K562 (cell line): Measurements from ENCODE around the gene COX6B1. TPM values are rescaled to one million over a fixed set of nuclear protein-coding genes. Genes with fewer than 3 reads are reported as not detected.

Experiments
- ATAC-seq: fragments of 200-7000 bp; cut with Tn5 transposase; 3 replicates; pipeline ENCODE4 v1.9.1; 2020; ENCODE audit warnings: moderate library complexity
- BruUV-seq: library from RNA; stranded (reverse); fragments of 400-500 nt; replicated peaks from 2 replicates; lab custom pipeline; 2021; lab: Mats Ljungman, UMichigan
- CTCF ChIA-PET: fragments of 300-600 bp; formaldehyde crosslinking; extraction: SDS; loops from one replicate; lab custom pipeline; 2021; ENCODE audit warnings: low intra/inter-chr PET ratio; lab: Yijun Ruan, JAX
- POLR2A ChIA-PET: fragments of 300-600, 350-650 bp; sonication (Branson Sonifier 250); formaldehyde crosslinking; extraction: SDS; loops from one replicate; lab custom pipeline; 2021; ENCODE audit warnings: antibody characterized with exemption, inconsistent platforms; lab: Yijun Ruan, JAX
- DNase-seq, 4 experiments: peaks; one replicate each; pipeline versions ENCODE4 v3.0.0 to v3.0.0-alpha.2; 2011 to 2018; ENCODE audit warnings: low spot score in 3 of 4, mixed read lengths in 3 of 4; ENCODE audit errors: extremely low read depth in 1 of 4
- FAIRE-seq: peaks from 2 replicates; lab custom pipeline; 2011; peaks lifted over from hg19 to GRCh38; lab: Jason Lieb, UNC
- H2AFZ ChIP-seq: 2 replicates; pipeline ENCODE4 v1.6.0; 2011; ENCODE audit warnings: low read depth, low read length, control low read depth, inconsistent platforms
- H3K27ac ChIP-seq: fragments of 200-600 bp; 3 replicates; pipeline ENCODE4 v1.8.0; 2011; ENCODE audit warnings: low read depth, mild to moderate bottlenecking, control low read depth, inconsistent platforms, low read length, moderate library complexity, mixed read lengths; ENCODE audit errors: extremely low read depth
- H3K27me3 ChIP-seq, 2 experiments: fragments of 300-600 bp in 1 of 2; 2 replicates in 1 of 2; 3 replicates in 1 of 2; pipeline versions ENCODE4 v1.6.0 to v1.8.0; 2011; ENCODE audit warnings: inconsistent platforms in 2 of 2, low read length in 2 of 2, mild to moderate bottlenecking in 1 of 2, mixed read lengths in 1 of 2, moderate library complexity in 1 of 2; ENCODE audit not compliant: control insufficient read depth in 2 of 2, insufficient read depth in 2 of 2
- H3K36me3 ChIP-seq: fragments of 300-600 bp; 3 replicates; pipeline ENCODE4 v1.8.0; 2011; ENCODE audit warnings: mild to moderate bottlenecking, low read length, inconsistent platforms; ENCODE audit not compliant: control insufficient read depth, insufficient read depth
- H3K4me1 ChIP-seq, 2 experiments: fragments of 200-600 bp in 1 of 2; replicated peaks in 1 of 2; 2 replicates in 1 of 2; 3 replicates in 1 of 2; pipeline versions ENCODE4 v1.5.1 to v1.8.0; 2011; ENCODE audit warnings: inconsistent platforms in 2 of 2, low read length in 2 of 2, mild to moderate bottlenecking in 1 of 2, mixed read lengths in 1 of 2, moderate library complexity in 1 of 2; ENCODE audit not compliant: control insufficient read depth in 2 of 2, insufficient read depth in 2 of 2
- H3K4me2 ChIP-seq: 2 replicates; pipeline ENCODE4 v1.6.1; 2011; ENCODE audit warnings: low read length, control low read depth, inconsistent platforms, mixed read lengths; ENCODE audit not compliant: insufficient read depth
- H3K4me3 ChIP-seq: fragments of 200-600 bp; sonication (generic), shearing (Covaris generic); 2 replicates; pipeline ENCODE4 v1.5.1; 2016; ENCODE audit warnings: control low read depth, inconsistent platforms
- H3K79me2 ChIP-seq: fragments of 200-600 bp; 3 replicates; pipeline ENCODE4 v1.8.0; 2011; ENCODE audit warnings: low read length, inconsistent platforms; ENCODE audit not compliant: control insufficient read depth, insufficient read depth
- H3K9ac ChIP-seq, 2 experiments: 2 replicates each; pipeline versions ENCODE4 v1.6.0 to v1.6.1; 2011; ENCODE audit warnings: low read depth in 2 of 2, low read length in 2 of 2, control low read depth in 1 of 2, inconsistent platforms in 1 of 2, mild to moderate bottlenecking in 1 of 2, mixed read lengths in 1 of 2; ENCODE audit not compliant: insufficient read depth in 1 of 2
- H3K9me1 ChIP-seq: one replicate; pipeline ENCODE4 v1.6.0; 2011; ENCODE audit warnings: inconsistent platforms, mild to moderate bottlenecking, low read length, moderate library complexity; ENCODE audit not compliant: control insufficient read depth, insufficient read depth
- H3K9me3 ChIP-seq: replicated peaks from 2 replicates; pipeline ENCODE4 v1.5.1; 2011; ENCODE audit warnings: low read depth, low read length, inconsistent platforms; ENCODE audit not compliant: control insufficient read depth, insufficient read depth
- H4K20me1 ChIP-seq: replicated peaks from 2 replicates; pipeline ENCODE4 v1.6.1; 2011; ENCODE audit warnings: low read length, inconsistent platforms, mixed read lengths; ENCODE audit not compliant: control insufficient read depth, insufficient read depth
- E2F3 ChIP-seq: fragments of 250-450 bp; sonication (Bioruptor Pico); IDR thresholded peaks from 2 replicates; pipeline ENCODE4 v1.4.0; 2020; ENCODE audit warnings: mild to moderate bottlenecking
- FIP1L1 ChIP-seq: fragments of 200-400 bp; formaldehyde crosslinking; IDR thresholded peaks from 2 replicates; pipeline ENCODE4 v1.6.1; 2018; ENCODE audit warnings: mild to moderate bottlenecking, low read depth, low read length; ENCODE audit not compliant: poor library complexity, severe bottlenecking
- KDM5B ChIP-seq: fragments of 200-600 bp; sonication (generic); IDR thresholded peaks from 2 replicates; pipeline ENCODE4 v1.6.1; 2012; ENCODE audit warnings: low read depth, mild to moderate bottlenecking, moderate library complexity, low read length, control low read depth, inconsistent platforms; ENCODE audit not compliant: insufficient replicate concordance
- NR0B1 ChIP-seq: fragments of 450-650 bp; IDR thresholded peaks from one replicate; pipeline ENCODE4 v1.6.1; 2018; ENCODE audit warnings: mild to moderate bottlenecking, moderate library complexity; ENCODE audit not compliant: partially characterized antibody
- POLR2H ChIP-seq: IDR thresholded peaks from 2 replicates; pipeline ENCODE4 v1.6.1; 2016; ENCODE audit warnings: missing genetic modification characterization, low read depth, mild to moderate bottlenecking, control low read depth, missing compliant biosample characterization, moderate library complexity
- PRPF4 ChIP-seq: fragments of 200-400 bp; formaldehyde crosslinking; IDR thresholded peaks from one replicate; pipeline ENCODE4 v1.6.1; 2017; ENCODE audit warnings: low read length, low read depth, mild to moderate bottlenecking; ENCODE audit not compliant: insufficient read depth, poor library complexity, severe bottlenecking
- RBFOX2 ChIP-seq: fragments of 200-400 bp; formaldehyde crosslinking; IDR thresholded peaks from 2 replicates; pipeline ENCODE4 v1.6.1; 2017; ENCODE audit warnings: low read depth, mild to moderate bottlenecking, low read length, moderate library complexity
- RBM17 ChIP-seq: fragments of 200-400 bp; formaldehyde crosslinking; IDR thresholded peaks from 2 replicates; pipeline ENCODE4 v1.6.1; 2017; ENCODE audit warnings: low read depth, mild to moderate bottlenecking, low read length, borderline replicate concordance
- SMC3 ChIP-seq: conservative IDR thresholded peaks from 2 replicates; pipeline ENCODE4 v1.6.1; 2011; ENCODE audit warnings: low read depth, low read length, improper control_type of control experiment; ENCODE audit not compliant: insufficient read depth
- SPI1 ChIP-seq: IDR thresholded peaks from 2 replicates; pipeline ENCODE4 v1.6.1; 2011; ENCODE audit warnings: low read depth, low read length, control low read depth, borderline replicate concordance
- ZBED1 ChIP-seq: IDR thresholded peaks from 2 replicates; pipeline ENCODE4 v1.6.1; 2014
- ZNF512 ChIP-seq: IDR thresholded peaks from 2 replicates; pipeline ENCODE4 v1.6.1; 2016; ENCODE audit warnings: missing genetic modification characterization, missing compliant biosample characterization
- ZSCAN32 ChIP-seq: fragments of 450-650 bp; formaldehyde crosslinking; IDR thresholded peaks from 2 replicates; pipeline ENCODE4 v1.4.0; 2020; ENCODE audit warnings: mild to moderate bottlenecking, moderate library complexity
- WGBS: fragments of 100-300 bp; shearing (Covaris generic); methylation state at CpG from one replicate; pipeline ENCODE4 v1.1.6; 2016; ENCODE audit warnings: low coverage, mixed read lengths; ENCODE audit not compliant: insufficient coverage; ENCODE audit errors: missing lambda C conversion rate; 5-methylcytosine and 5-hydroxymethylcytosine counted together
- in situ Hi-C: fragments of 300-500 bp; cut with MboI; formaldehyde crosslinking; loops from 4 replicates; pipeline ENCODE4 v1.15.0; 2018; ENCODE audit warnings: inconsistent platforms, mixed read lengths
- intact Hi-C: fragments of 100-400 bp; cut with micrococcal nuclease; formaldehyde crosslinking; loops from 2 replicates; pipeline ENCODE4 v1.14.2; 2022
- polyA plus RNA-seq, 8 experiments: library from polyadenylated mRNA; depleted of rRNA in 4 of 8; stranded (reverse) in 5 of 8; unstranded in 3 of 8; fragments of >200 nt; fragmentation: Nextera tagmentation in 2 of 8; fragmentation: Illumina TruSeq in 1 of 8; extraction: Ambion mirVana in 2 of 8; extraction: Trizol in 1 of 8; gene quantifications; 2 replicates each; pipeline versions ENCODE4 v1.2.1 to v1.2.3, GENCODE V29; 2011 to 2014; ENCODE audit warnings: inconsistent platforms in 1 of 8, missing spikeins in 1 of 8
- total RNA-seq, 7 experiments: library from RNA; depleted of rRNA in 6 of 7; stranded (reverse); fragments of >200 nt in 6 of 7; fragmentation: Illumina TruSeq in 2 of 7; extraction: Trizol in 2 of 7; gene quantifications; 2 replicates each; pipeline versions ENCODE4 v1.2.1 to v1.2.3, GENCODE V29; 2011 to 2021; ENCODE audit warnings: low replicate concordance in 1 of 7

Gene COX6B1
- total and polyA plus RNA-seq, 9 of the 15 experiments (the other 6 are each of a cell fraction or from before 2014, with no cell fraction given) = 777 to 2,393 (median 1,219) TPM

GRCh38 chr19:35661995-35662340, 13.8 kb downstream of the COX6B1 start:
- Histone ChIP-seq H3K4me1 (peaks cover 0 to 12% of the 10 kb centered on the region in 2 experiments; a peak in 2 of 5 replicates), H3K4me3 (no peak overlapping the region), H4K20me1 (peaks cover 6% of the 10 kb centered on the region), H3K9ac (no peak overlapping the region), H3K27me3 (peaks cover 2 to 5% of the 10 kb centered on the region in 2 experiments; a peak in 2 of 5 replicates), H3K9me3 (no peaks in the 10 kb centered on the region), H3K4me2 (no peak overlapping the region), H3K27ac (no peak overlapping the region), H2AFZ (no peak overlapping the region), H3K36me3 (peaks cover 17% of the 10 kb centered on the region; the same call in 2 of the 3 replicates), H3K9me1 (no peaks in the 10 kb centered on the region), H3K79me2 (no peaks in the 10 kb centered on the region)
- 82% methylated on average over 5 of the region's 6 CpGs for WGBS
- in situ Hi-C loops (no loop called here), intact Hi-C loops (no loop called here)
- FAIRE-seq (no peak), ATAC-seq (no peak), DNase-seq (no peak)
- no TSS peak for BruUV-seq
- TF ChIP-seq ZSCAN32 (CRISPR knock-in tag) (no peak), SPI1 (no peak), RBFOX2 (no peak), E2F3 (CRISPR knock-in tag) (no peak), POLR2H (no peak), NR0B1 (no peak), KDM5B (no peak), RBM17 (no peak), FIP1L1 (no peak), ZNF512 (tag) (no peak), ZBED1 (no peak), SMC3 (no peak), PRPF4 (no peak)
- ChIA-PET CTCF (no interaction called here), POLR2A (interaction anchor here (0.6 to 1.5 kb wide), 5 partner anchors 11 to 62 kb away, joined by 3 to 7 read pairs (median 4); partner anchors contain the start of gene COX6B1)
